Tibial nerve (tissue), 4 donors: ENCODE data around the gene ANO7. TPM values are rescaled to one million over a fixed set of nuclear protein-coding genes. Genes with fewer than 3 reads are reported as not detected.

ENCODE experiments used
- DNase-seq, 2 donors: peaks; one replicate each; pipeline ENCODE4 v3.0.0-alpha.2; 2019; ENCODE audit warnings: low spot score in 2 of 2
- H3K27ac ChIP-seq, 4 donors: fragments of 200-600 bp; sonication (generic) in 3 of 4; one replicate each; pipeline ENCODE4 v1.5.1; 2017 to 2019; ENCODE audit warnings: mild to moderate bottlenecking in 1 of 4
- H3K27me3 ChIP-seq, 2 donors: fragments of 200-600 bp; sonication (generic) in 1 of 2; one replicate each; pipeline versions ENCODE4 v1.5.1 to v1.6.0; 2017 to 2019
- H3K36me3 ChIP-seq, 3 donors: fragments of 200-600 bp; sonication (generic); one replicate each; pipeline ENCODE4 v1.5.1; 2018 to 2019
- H3K4me1 ChIP-seq, 4 donors: fragments of 200-600 bp; sonication (generic) in 3 of 4; one replicate each; pipeline ENCODE4 v1.5.1; 2017 to 2019
- H3K4me3 ChIP-seq, 4 donors: fragments of 200-600 bp; sonication (generic) in 3 of 4; one replicate each; pipeline ENCODE4 v1.5.1; 2017 to 2019; ENCODE audit warnings: mild to moderate bottlenecking in 1 of 4, moderate library complexity in 1 of 4
- H3K9me3 ChIP-seq, 4 donors: fragments of 200-600 bp; sonication (generic) in 3 of 4; one replicate each; pipeline ENCODE4 v1.5.1; 2017 to 2019
- EP300 ChIP-seq, 2 donors: sonication (generic); formaldehyde crosslinking; IDR thresholded peaks; one replicate each; pipeline ENCODE4 v1.6.1; 2017; ENCODE audit warnings: antibody characterized with exemption in 2 of 2, mild to moderate bottlenecking in 1 of 2
- POLR2A ChIP-seq, 2 donors: fragments of 450-650 bp; IDR thresholded peaks; one replicate each; pipeline ENCODE4 v1.6.1; 2017; ENCODE audit warnings: antibody characterized with exemption in 2 of 2, mild to moderate bottlenecking in 2 of 2, moderate library complexity in 2 of 2
- WGBS, 2 donors: methylation state at CpG; one replicate each; pipeline ENCODE4 v1.1.5; 2018; 5-methylcytosine and 5-hydroxymethylcytosine counted together
- total RNA-seq, 4 donors: library from RNA; depleted of rRNA; stranded (reverse); fragments of >200 nt; gene quantifications; one replicate each; pipeline ENCODE4 v1.1.0, GENCODE V29; 2016
- TF ChIP-seq, protein P1 (sequence below), 5 experiments: fragments of 200-600 bp in 3 of 5; fragments of 450-650 bp in 2 of 5; sonication (generic) in 3 of 5; IDR thresholded peaks; one replicate each; pipeline ENCODE4 v1.5.1; 2016 to 2019; ENCODE audit warnings: antibody characterized with exemption in 5 of 5, mild to moderate bottlenecking in 3 of 5, moderate library complexity in 2 of 5

The ANO7 gene
- total RNA-seq, 4 donors from 2014 or later: 0.42 to 1.2 (median 0.51) TPM

DNA sequence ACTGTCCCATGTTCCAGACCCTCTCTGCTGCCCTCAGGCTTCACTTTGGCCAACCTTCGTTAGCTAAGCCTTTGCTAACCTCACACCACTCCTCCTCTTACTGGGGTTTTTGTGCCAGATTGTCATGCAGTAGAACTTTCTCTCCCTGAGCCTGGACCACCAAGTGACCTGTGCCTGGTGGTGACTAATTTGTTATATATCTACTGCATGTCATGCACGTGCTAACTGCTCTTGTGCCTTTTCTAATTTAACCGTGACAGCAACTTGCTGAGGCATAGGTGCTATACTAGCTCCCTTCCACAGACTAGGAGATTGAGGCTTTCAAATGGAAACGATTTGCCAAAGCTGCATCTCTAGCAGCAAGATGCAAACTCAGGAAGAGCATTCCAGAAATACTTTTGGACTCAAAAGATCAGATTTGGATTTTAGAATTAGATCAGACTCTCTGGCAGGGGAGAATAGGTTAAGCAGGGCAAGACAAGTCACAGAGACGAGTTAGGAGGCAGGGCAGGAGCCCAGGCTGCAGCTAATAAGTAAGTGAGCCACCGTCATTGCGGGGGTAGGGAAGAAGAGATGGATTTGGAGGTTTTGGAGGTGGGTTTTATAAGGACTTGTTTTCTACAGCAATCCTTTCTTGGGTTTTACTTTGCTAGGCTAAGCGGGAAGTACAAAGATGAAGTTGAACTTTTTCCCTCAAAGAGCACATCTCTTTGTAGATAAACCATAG lies 36.4 kb upstream of the ANO7 start:
- 68 to 72% methylated on average over 8 of the region's 8 CpGs for WGBS, 2 donors
- H3K9me3 ChIP-seq: no peaks in the 10 kb centered on the region
- H3K4me3 ChIP-seq: no peak overlapping the region
- peaks cover 0 to 40% (median 0%) of the 10 kb centered on the region in 3 donors for H3K36me3 ChIP-seq
- peaks cover 0 to 25% (median 12%) of the 10 kb centered on the region in 4 donors for H3K4me1 ChIP-seq
- DNase-seq: no peak
- no peak overlapping the region for H3K27ac ChIP-seq
- no peaks in the 10 kb centered on the region for H3K27me3 ChIP-seq
- TF ChIP-seq, protein P1, sequence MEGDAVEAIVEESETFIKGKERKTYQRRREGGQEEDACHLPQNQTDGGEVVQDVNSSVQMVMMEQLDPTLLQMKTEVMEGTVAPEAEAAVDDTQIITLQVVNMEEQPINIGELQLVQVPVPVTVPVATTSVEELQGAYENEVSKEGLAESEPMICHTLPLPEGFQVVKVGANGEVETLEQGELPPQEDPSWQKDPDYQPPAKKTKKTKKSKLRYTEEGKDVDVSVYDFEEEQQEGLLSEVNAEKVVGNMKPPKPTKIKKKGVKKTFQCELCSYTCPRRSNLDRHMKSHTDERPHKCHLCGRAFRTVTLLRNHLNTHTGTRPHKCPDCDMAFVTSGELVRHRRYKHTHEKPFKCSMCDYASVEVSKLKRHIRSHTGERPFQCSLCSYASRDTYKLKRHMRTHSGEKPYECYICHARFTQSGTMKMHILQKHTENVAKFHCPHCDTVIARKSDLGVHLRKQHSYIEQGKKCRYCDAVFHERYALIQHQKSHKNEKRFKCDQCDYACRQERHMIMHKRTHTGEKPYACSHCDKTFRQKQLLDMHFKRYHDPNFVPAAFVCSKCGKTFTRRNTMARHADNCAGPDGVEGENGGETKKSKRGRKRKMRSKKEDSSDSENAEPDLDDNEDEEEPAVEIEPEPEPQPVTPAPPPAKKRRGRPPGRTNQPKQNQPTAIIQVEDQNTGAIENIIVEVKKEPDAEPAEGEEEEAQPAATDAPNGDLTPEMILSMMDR (IDR thresholded peaks at IDR 0.05): no peak
- TF ChIP-seq POLR2A (IDR thresholded peaks at IDR 0.05): no peak
- TF ChIP-seq EP300 (IDR thresholded peaks at IDR 0.05): no peak

DNA sequence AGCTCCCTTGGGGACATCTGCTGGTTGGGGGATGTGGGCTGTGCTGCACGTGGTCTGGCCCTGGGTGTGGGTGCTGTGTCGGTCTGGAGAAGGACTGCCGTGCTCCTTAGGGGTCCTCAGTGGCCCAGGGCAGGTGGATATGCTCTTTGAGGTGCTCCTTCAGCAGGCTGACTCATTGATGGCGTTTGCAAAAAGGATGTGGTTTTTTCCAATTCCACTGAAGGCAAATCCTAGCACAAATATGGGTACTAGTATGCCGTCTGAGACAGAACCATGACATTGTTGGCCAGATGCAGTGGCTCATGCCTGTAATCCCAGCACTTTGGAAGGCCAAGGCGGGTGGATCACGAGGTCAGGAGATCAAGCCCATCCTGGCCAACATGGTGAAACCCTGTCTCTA lies 34.9 kb upstream of the ANO7 start:
- TF ChIP-seq EP300 (IDR thresholded peaks at IDR 0.05) (no peak), POLR2A (IDR thresholded peaks at IDR 0.05) (no peak)
- TF ChIP-seq, protein P1 (IDR thresholded peaks at IDR 0.05): no peak

DNA sequence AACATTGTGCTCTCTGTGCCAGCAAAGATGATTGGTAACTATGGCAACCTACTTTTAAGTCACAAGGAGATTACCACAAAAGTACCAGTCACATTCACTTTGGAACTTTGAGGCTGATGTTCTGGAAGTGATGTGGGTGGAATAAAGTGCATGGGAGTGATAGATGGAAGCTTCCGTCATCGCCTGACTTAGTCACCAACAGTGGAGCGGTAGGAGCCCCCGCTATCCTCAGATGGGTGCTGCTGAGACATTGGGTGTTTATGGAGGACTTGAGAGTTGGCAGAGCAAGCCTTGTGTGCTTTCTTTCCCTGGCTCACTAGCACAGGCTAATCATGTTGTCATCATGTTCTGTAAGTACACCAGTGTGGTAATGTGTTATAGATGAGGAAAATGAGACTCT lies 33.6 kb upstream of the ANO7 start:
- no peak for TF ChIP-seq EP300 (IDR thresholded peaks at IDR 0.05)
- TF ChIP-seq, protein P1 (IDR thresholded peaks at IDR 0.05): no peak
- no peak for TF ChIP-seq POLR2A (IDR thresholded peaks at IDR 0.05)
- H3K27ac ChIP-seq: no peak overlapping the region
- DNase-seq: no peak
- no peak overlapping the region for H3K4me3 ChIP-seq
- H3K9me3 ChIP-seq: no peaks in the 10 kb centered on the region
- 57 to 78% methylated on average over 4 of the region's 4 CpGs for WGBS, 2 donors
- no peaks in the 10 kb centered on the region for H3K27me3 ChIP-seq
- H3K4me1 ChIP-seq: peaks cover 0 to 16% (median 5%) of the 10 kb centered on the region in 4 donors
- H3K36me3 ChIP-seq: peaks cover 0 to 68% (median 0%) of the 10 kb centered on the region in 3 donors

More for the DNA sequence above, 34.9 kb upstream of the ANO7 start:
- Histone ChIP-seq H3K36me3 (peaks cover 0 to 55% (median 0%) of the 10 kb centered on the region in 3 donors), H3K27ac (no peak overlapping the region), H3K4me3 (no peak overlapping the region), H3K9me3 (no peaks in the 10 kb centered on the region), H3K4me1 (peaks cover 0 to 20% (median 8%) of the 10 kb centered on the region in 4 donors), H3K27me3 (no peaks in the 10 kb centered on the region)
- WGBS, 2 donors: 82 to 94% methylated on average over 7 of the region's 7 CpGs
- no peak for DNase-seq

DNA sequence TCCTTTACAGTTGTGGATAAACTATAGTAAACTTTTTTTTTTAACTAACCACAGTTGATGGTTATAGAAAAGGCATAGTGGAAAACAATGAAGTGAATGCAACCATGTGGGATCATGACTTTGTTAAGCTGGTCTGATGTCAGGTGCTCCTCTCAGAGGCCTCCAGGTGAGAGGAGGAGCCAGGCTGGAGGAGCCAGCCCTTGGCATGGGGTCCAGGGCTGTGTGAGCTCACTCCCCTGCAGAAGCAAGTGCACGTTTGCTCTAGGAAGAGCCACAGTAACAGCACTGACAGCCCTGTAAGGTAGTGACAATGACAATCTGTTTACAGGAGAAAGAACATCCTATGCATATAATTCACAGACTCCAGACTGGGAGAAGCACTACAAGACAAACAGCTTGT lies 32.5 kb upstream of the ANO7 start:
- DNase-seq: no peak
- TF ChIP-seq, protein P1 (IDR thresholded peaks at IDR 0.05): no peak
- no peak for TF ChIP-seq POLR2A (IDR thresholded peaks at IDR 0.05)
- TF ChIP-seq EP300 (IDR thresholded peaks at IDR 0.05): no peak
- 71 to 73% methylated on average over 1 of the region's 1 CpG for WGBS, 2 donors
- Histone ChIP-seq H3K4me3 (no peak overlapping the region), H3K27me3 (no peaks in the 10 kb centered on the region), H3K4me1 (peaks cover 0 to 15% (median 5%) of the 10 kb centered on the region in 4 donors), H3K36me3 (peaks cover 0 to 77% (median 0%) of the 10 kb centered on the region in 3 donors), H3K27ac (no peak overlapping the region), H3K9me3 (no peaks in the 10 kb centered on the region)

DNA sequence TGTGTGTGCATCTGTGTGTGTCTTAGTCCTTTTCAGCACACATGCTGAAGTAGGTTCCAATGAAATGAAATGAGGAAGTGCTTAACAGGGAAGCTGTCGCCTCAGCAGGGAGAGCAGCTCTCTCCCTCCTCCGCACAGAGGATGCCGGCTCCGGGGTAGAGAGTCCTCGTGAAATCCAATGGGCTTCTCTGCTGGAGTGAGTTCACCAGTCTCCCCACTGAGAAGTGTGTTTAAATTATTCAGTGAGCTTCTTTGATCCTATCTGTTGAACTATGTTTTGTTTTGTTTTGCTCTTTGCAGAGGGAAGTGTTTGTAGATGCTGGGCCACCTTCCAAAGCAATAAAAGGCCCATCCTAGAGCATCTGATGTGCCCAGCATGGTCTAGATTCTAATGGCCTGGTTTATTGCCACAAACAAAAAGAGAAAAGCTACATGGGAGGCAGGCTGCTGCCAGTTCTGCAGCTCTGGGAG lies 31.5 kb upstream of the ANO7 start:
- WGBS, 2 donors: 51 to 65% methylated on average over 5 of the region's 5 CpGs
- TF ChIP-seq POLR2A (IDR thresholded peaks at IDR 0.05) (no peak), EP300 (IDR thresholded peaks at IDR 0.05) (no peak)
- TF ChIP-seq, protein P1 (IDR thresholded peaks at IDR 0.05): no peak
- Histone ChIP-seq H3K4me1 (peaks cover 0 to 11% (median 0%) of the 10 kb centered on the region in 4 donors), H3K27ac (no peak overlapping the region), H3K27me3 (no peaks in the 10 kb centered on the region), H3K36me3 (peaks cover 0 to 83% (median 0%) of the 10 kb centered on the region in 3 donors), H3K9me3 (no peaks in the 10 kb centered on the region), H3K4me3 (no peak overlapping the region)
- DNase-seq: no peak
